ENCODE measurements around the gene IFT43. TPM values are rescaled to one million over a fixed set of nuclear protein-coding genes. Genes with fewer than 3 reads are reported as not detected.

The IFT43 gene
- total and polyA plus RNA-seq, 10 of the 15 experiments (the other 5 are each of a cell fraction or from before 2014, with no cell fraction given), result 8.2 to 24.8 (median 14.0) TPM

DNA sequence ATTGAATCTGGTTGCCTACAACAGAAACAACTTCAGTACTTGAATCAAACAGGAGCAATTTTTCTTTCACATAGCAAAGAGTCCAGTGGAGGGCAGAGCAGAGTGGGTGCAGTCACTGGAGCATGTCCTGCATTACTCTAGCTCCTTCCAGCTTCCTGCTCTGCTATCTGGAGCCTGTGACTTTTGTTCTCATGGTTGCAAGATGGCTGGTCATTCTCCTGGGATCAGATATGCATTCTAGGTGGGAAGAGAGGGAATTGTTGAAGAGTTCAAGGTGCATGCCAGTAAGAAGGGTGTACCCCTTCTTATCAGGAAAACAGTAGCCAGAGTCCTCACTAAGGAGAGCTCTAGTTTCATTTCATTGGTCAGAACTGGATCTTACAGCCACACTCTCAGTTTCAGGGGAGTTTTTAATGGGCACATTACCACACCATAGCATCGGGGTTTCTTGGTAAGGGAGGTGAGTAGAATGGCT, 8.0 kb downstream of the IFT43 start (continued):
- no peak for TF ChIP-seq SIX5 (IDR thresholded peaks at IDR 0.05; ENCODE audit: low read depth, low read length, severe bottlenecking)
- TF ChIP-seq STAT1 (conservative IDR thresholded peaks at IDR 0.05), result no peak
- TF ChIP-seq SIN3A (IDR thresholded peaks at IDR 0.05; ENCODE audit: low read depth, low read length), result no peak
- TF ChIP-seq, protein P1, sequence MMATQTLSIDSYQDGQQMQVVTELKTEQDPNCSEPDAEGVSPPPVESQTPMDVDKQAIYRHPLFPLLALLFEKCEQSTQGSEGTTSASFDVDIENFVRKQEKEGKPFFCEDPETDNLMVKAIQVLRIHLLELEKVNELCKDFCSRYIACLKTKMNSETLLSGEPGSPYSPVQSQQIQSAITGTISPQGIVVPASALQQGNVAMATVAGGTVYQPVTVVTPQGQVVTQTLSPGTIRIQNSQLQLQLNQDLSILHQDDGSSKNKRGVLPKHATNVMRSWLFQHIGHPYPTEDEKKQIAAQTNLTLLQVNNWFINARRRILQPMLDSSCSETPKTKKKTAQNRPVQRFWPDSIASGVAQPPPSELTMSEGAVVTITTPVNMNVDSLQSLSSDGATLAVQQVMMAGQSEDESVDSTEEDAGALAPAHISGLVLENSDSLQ (IDR thresholded peaks at IDR 0.05), result no peak
- TF ChIP-seq, protein P2, sequence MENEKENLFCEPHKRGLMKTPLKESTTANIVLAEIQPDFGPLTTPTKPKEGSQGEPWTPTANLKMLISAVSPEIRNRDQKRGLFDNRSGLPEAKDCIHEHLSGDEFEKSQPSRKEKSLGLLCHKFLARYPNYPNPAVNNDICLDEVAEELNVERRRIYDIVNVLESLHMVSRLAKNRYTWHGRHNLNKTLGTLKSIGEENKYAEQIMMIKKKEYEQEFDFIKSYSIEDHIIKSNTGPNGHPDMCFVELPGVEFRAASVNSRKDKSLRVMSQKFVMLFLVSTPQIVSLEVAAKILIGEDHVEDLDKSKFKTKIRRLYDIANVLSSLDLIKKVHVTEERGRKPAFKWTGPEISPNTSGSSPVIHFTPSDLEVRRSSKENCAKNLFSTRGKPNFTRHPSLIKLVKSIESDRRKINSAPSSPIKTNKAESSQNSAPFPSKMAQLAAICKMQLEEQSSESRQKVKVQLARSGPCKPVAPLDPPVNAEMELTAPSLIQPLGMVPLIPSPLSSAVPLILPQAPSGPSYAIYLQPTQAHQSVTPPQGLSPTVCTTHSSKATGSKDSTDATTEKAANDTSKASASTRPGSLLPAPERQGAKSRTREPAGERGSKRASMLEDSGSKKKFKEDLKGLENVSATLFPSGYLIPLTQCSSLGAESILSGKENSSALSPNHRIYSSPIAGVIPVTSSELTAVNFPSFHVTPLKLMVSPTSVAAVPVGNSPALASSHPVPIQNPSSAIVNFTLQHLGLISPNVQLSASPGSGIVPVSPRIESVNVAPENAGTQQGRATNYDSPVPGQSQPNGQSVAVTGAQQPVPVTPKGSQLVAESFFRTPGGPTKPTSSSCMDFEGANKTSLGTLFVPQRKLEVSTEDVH (IDR thresholded peaks at IDR 0.05; ENCODE audit: low read depth, partially characterized antibody), result no peak
- TF ChIP-seq RAD21 (IDR thresholded peaks at IDR 0.05; ENCODE audit: insufficient read depth, low read depth, low read length), result peak; percentile 28
- TF ChIP-seq, protein P3, sequence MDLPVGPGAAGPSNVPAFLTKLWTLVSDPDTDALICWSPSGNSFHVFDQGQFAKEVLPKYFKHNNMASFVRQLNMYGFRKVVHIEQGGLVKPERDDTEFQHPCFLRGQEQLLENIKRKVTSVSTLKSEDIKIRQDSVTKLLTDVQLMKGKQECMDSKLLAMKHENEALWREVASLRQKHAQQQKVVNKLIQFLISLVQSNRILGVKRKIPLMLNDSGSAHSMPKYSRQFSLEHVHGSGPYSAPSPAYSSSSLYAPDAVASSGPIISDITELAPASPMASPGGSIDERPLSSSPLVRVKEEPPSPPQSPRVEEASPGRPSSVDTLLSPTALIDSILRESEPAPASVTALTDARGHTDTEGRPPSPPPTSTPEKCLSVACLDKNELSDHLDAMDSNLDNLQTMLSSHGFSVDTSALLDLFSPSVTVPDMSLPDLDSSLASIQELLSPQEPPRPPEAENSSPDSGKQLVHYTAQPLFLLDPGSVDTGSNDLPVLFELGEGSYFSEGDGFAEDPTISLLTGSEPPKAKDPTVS (IDR thresholded peaks at IDR 0.05; ENCODE audit: low read depth, low read length), result no peak
- TF ChIP-seq CEBPB (IDR thresholded peaks at IDR 0.05; ENCODE audit: borderline replicate concordance in 1 of 2, low read depth in 2 of 2, low read length in 2 of 2), result no peak
- TF ChIP-seq MYC (IDR thresholded peaks at IDR 0.05; ENCODE audit: insufficient read depth, insufficient read length, insufficient replicate concordance, low read length, severe bottlenecking), result no peak
- no peak for TF ChIP-seq TCF12 (IDR thresholded peaks at IDR 0.05; ENCODE audit: low read depth, low read length)
- no peak for TF ChIP-seq JUND (IDR thresholded peaks at IDR 0.05; ENCODE audit: low read depth, low read length)
- TF ChIP-seq, protein P4, sequence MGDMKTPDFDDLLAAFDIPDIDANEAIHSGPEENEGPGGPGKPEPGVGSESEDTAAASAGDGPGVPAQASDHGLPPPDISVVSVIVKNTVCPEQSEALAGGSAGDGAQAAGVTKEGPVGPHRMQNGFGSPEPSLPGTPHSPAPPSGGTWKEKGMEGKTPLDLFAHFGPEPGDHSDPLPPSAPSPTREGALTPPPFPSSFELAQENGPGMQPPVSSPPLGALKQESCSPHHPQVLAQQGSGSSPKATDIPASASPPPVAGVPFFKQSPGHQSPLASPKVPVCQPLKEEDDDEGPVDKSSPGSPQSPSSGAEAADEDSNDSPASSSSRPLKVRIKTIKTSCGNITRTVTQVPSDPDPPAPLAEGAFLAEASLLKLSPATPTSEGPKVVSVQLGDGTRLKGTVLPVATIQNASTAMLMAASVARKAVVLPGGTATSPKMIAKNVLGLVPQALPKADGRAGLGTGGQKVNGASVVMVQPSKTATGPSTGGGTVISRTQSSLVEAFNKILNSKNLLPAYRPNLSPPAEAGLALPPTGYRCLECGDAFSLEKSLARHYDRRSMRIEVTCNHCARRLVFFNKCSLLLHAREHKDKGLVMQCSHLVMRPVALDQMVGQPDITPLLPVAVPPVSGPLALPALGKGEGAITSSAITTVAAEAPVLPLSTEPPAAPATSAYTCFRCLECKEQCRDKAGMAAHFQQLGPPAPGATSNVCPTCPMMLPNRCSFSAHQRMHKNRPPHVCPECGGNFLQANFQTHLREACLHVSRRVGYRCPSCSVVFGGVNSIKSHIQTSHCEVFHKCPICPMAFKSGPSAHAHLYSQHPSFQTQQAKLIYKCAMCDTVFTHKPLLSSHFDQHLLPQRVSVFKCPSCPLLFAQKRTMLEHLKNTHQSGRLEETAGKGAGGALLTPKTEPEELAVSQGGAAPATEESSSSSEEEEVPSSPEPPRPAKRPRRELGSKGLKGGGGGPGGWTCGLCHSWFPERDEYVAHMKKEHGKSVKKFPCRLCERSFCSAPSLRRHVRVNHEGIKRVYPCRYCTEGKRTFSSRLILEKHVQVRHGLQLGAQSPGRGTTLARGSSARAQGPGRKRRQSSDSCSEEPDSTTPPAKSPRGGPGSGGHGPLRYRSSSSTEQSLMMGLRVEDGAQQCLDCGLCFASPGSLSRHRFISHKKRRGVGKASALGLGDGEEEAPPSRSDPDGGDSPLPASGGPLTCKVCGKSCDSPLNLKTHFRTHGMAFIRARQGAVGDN (IDR thresholded peaks at IDR 0.05), result no peak
- TF ChIP-seq, protein P5, sequence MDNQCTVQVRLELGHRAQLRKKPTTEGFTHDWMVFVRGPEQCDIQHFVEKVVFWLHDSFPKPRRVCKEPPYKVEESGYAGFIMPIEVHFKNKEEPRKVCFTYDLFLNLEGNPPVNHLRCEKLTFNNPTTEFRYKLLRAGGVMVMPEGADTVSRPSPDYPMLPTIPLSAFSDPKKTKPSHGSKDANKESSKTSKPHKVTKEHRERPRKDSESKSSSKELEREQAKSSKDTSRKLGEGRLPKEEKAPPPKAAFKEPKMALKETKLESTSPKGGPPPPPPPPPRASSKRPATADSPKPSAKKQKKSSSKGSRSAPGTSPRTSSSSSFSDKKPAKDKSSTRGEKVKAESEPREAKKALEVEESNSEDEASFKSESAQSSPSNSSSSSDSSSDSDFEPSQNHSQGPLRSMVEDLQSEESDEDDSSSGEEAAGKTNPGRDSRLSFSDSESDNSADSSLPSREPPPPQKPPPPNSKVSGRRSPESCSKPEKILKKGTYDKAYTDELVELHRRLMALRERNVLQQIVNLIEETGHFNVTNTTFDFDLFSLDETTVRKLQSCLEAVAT (IDR thresholded peaks at IDR 0.05), result no peak
- no peak for TF ChIP-seq PAX8 (IDR thresholded peaks at IDR 0.05)
